GM12874 (cell line): ENCODE results near the gene PAPSS1.

ENCODE experiments used
- TF ChIP-seq, protein P1 (sequence below): IDR thresholded peaks from 2 replicates; pipeline ENCODE4 v1.5.1; 2011; ENCODE audit warnings: low read depth, mild to moderate bottlenecking, control low read depth, low read length, moderate library complexity; ENCODE audit not compliant: insufficient read depth

The PAPSS1 gene

GRCh38 chr4:107658400-107659336 is 61.4 kb downstream of the PAPSS1 start:
- TF ChIP-seq, protein P1, sequence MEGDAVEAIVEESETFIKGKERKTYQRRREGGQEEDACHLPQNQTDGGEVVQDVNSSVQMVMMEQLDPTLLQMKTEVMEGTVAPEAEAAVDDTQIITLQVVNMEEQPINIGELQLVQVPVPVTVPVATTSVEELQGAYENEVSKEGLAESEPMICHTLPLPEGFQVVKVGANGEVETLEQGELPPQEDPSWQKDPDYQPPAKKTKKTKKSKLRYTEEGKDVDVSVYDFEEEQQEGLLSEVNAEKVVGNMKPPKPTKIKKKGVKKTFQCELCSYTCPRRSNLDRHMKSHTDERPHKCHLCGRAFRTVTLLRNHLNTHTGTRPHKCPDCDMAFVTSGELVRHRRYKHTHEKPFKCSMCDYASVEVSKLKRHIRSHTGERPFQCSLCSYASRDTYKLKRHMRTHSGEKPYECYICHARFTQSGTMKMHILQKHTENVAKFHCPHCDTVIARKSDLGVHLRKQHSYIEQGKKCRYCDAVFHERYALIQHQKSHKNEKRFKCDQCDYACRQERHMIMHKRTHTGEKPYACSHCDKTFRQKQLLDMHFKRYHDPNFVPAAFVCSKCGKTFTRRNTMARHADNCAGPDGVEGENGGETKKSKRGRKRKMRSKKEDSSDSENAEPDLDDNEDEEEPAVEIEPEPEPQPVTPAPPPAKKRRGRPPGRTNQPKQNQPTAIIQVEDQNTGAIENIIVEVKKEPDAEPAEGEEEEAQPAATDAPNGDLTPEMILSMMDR = no peak

GRCh38 chr4:107655289-107655688 is 64.7 kb downstream of the PAPSS1 start:
- TF ChIP-seq, protein P1 = no peak

DNA sequence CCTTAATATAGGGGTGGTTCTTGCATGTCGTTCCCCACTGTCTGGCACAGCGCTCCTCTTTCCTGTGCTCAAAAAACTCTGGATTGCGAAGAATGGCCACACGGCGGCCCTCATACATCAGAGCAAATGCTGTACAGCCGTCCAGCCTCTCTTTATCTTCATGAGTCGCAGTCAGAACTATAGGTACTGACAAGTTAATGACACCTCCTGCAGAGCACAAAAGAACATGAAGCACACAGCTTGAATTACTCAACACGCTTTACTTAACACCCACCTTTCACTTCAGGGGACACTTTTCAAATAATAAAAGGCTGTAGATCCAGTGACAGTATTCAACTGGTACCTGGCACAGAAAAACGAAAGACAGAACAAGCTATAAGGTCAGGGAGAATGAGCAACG is 65.3 kb downstream of the PAPSS1 start:
- TF ChIP-seq, protein P1 = no peak

- TF ChIP-seq, protein P1 = no peak
Observed at GRCh38 chr4:107650251-107650650, 69.8 kb downstream of the PAPSS1 start.

DNA sequence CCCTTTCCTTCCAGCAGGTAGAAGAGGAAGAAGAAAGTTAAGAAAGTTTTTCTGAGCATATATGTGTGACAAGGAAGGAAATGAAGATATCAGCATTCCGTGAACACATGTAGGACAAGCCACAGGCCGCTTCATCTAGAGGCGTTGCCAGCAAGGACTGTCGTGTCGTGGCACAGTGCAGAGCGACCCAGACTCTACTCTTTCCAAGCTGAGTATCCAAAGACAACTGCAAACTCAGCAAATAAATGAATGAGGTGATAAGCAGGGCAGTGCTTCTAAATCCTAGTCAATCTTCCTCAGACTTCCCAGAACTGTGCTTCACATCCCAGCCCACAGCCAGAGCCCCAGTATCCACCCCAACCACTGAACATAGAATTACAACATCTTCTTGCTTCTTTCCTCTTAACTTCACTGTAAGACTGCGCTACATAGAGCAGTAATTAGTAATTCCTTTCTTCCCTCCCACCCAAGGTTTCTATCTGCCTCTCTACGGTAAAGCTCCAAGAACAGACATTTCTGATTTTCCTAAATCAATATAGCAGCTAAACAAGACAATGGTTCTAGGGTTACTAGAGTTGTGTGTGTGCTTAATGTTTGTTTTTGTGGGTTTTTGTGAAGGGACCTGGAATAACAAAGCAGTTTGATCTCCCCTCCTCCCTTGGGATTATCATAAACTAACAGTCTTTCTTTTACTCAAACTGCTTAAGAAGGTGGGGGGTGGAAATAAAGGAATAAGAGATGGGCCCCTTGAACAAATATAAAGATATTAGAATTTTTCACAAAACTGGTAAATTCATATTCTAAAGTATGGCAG is 71.6 kb downstream of the PAPSS1 start:
- TF ChIP-seq, protein P1 = no peak

DNA sequence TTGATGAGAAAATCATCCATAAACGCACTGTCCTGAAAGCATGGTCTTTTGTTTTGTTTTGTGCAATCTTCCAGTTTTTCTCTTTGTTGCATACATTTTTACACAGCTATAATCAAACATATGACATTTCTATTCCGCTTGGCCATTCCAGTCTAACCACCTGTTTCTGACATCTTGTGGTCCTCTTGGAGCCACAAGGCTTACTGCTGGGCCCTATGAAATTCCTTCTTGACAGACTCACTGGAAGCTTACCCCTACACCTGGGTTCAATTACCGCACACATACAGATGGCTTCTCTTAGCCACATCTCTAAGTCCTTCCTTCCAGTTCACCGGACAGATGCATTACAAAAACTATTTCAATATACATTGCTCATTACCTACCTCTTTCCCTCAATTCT is 72.4 kb downstream of the PAPSS1 start:
- TF ChIP-seq, protein P1 = no peak

DNA sequence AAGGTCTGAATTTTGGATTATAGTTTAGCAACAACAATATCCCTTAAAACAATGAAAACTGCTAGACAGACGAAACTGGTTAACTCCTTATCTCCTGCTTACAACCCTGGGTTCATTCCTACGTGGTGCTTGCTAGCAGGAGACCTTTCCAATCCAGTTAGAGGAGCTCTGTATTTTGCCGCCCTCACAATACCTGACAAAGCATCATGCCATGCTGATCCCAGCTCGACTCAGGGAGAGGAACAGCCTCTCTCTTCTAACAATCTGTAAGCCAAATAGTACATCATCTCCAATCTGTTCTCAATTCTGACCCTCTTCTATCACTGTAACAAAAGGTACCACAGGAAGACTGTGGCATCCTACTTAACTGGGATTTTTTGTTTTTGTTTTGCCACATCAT is 74.4 kb downstream of the PAPSS1 start:
- TF ChIP-seq, protein P1 = no peak
